PC-3 (cell line): ENCODE measurements around the gene LIN37. TPM values are rescaled to one million over a fixed set of nuclear protein-coding genes. Genes with fewer than 3 reads are reported as not detected.
A peak's percentile ranks its signal among the peaks of the same experiment; 100 is the strongest.

Experiments
- ATAC-seq: fragments of 200-7000 bp; cut with Tn5 transposase; 2 replicates; pipeline ENCODE4 v1.9.1; 2020; ENCODE audit warnings: mild to moderate bottlenecking, moderate library complexity
- BruUV-seq: library from RNA; stranded (reverse); fragments of 400-500 nt; replicated peaks from 2 replicates; lab custom pipeline; 2021; lab: Mats Ljungman, UMichigan
- CTCF ChIA-PET: fragments of 300-600 bp; sonication (Branson Sonifier 250); formaldehyde crosslinking; loops from one replicate; lab custom pipeline; 2022; ENCODE audit warnings: antibody characterized with exemption; lab: Charles Lee
- POLR2A ChIA-PET: fragments of 300-600 bp; sonication (Branson Sonifier 250); formaldehyde crosslinking; loops from one replicate; lab custom pipeline; 2022; ENCODE audit warnings: antibody characterized with exemption; ENCODE audit not compliant: unreplicated experiment; lab: Charles Lee
- DNase-seq: peaks from one replicate; pipeline ENCODE4 v3.0.0-alpha.2; 2015
- H2AFZ ChIP-seq: fragments of 300-600 bp; sonication (generic); 2 replicates; pipeline ENCODE4 v1.6.0; 2016; ENCODE audit warnings: antibody characterized with exemption, low read length
- H3F3A ChIP-seq: fragments of 300-600 bp; sonication (generic); one replicate; pipeline ENCODE4 v1.6.0; 2017; ENCODE audit warnings: antibody characterized with exemption, low read length, control low read depth, mild to moderate bottlenecking; ENCODE audit not compliant: unreplicated experiment
- H3K27ac ChIP-seq: fragments of 300-600 bp; sonication (generic); 2 replicates; pipeline ENCODE4 v1.5.1; 2016; ENCODE audit warnings: mild to moderate bottlenecking, low read length
- H3K27me3 ChIP-seq: fragments of 300-600 bp; sonication (generic); 2 replicates; pipeline ENCODE4 v1.6.1; 2016; ENCODE audit warnings: low read length, mixed read lengths
- H3K36me3 ChIP-seq: fragments of 300-600 bp; sonication (generic); 2 replicates; pipeline ENCODE4 v1.6.1; 2016; ENCODE audit warnings: low read depth, mixed run types, low read length, mixed read lengths
- H3K4me1 ChIP-seq: fragments of 300-600 bp; sonication (generic); 2 replicates; pipeline ENCODE4 v1.5.1; 2016; ENCODE audit warnings: low read length; ENCODE audit not compliant: insufficient read depth
- H3K4me2 ChIP-seq: fragments of 300-600 bp; sonication (generic); 2 replicates; pipeline ENCODE4 v1.6.0; 2016; ENCODE audit warnings: low read length
- H3K4me3 ChIP-seq: fragments of 300-600 bp; sonication (generic); 2 replicates; pipeline ENCODE4 v1.5.1; 2016; ENCODE audit warnings: mild to moderate bottlenecking, low read length, mixed read lengths
- H3K79me2 ChIP-seq: fragments of 300-600 bp; sonication (generic); 2 replicates; pipeline ENCODE4 v1.6.1; 2017; ENCODE audit warnings: low read length, mixed read lengths
- H3K9ac ChIP-seq: fragments of 300-600 bp; sonication (generic); 2 replicates; pipeline ENCODE4 v1.6.0; 2016; ENCODE audit warnings: mild to moderate bottlenecking, low read length
- H3K9me2 ChIP-seq: fragments of 300-600 bp; sonication (generic); replicated peaks from 2 replicates; pipeline ENCODE4 v1.6.1; 2016; ENCODE audit warnings: mixed run types, low read length, mixed read lengths
- H3K9me3 ChIP-seq: fragments of 300-600 bp; sonication (generic); 2 replicates; pipeline ENCODE4 v1.6.1; 2016; ENCODE audit warnings: low read length, mixed read lengths
- H4K20me1 ChIP-seq: fragments of 300-600 bp; sonication (generic); 2 replicates; pipeline ENCODE4 v1.6.1; 2016; ENCODE audit warnings: low read length, mixed read lengths
- EZH2 ChIP-seq: fragments of 300-600 bp; sonication (generic); IDR thresholded peaks from one replicate; pipeline ENCODE4 v1.6.1; 2017; ENCODE audit warnings: antibody characterized with exemption, mild to moderate bottlenecking, low read length; ENCODE audit not compliant: unreplicated experiment
- EZH2phosphoT487 ChIP-seq: fragments of 300-600 bp; sonication (generic); IDR thresholded peaks from 2 replicates; pipeline ENCODE4 v1.6.1; 2018; ENCODE audit warnings: mild to moderate bottlenecking, antibody characterized with exemption, low read length, borderline replicate concordance
- intact Hi-C: fragments of 100-400 bp; cut with micrococcal nuclease; formaldehyde crosslinking; loops from 2 replicates; pipeline ENCODE4 v1.9.0; 2023
- total RNA-seq: library from RNA; depleted of rRNA; stranded (reverse); fragments of >200 nt; gene quantifications from 2 replicates; pipeline ENCODE4 v1.2.3, GENCODE V29; 2014
- TF ChIP-seq, protein P1 (sequence below): fragments of 300-600 bp; sonication (generic); conservative IDR thresholded peaks from 2 replicates; pipeline ENCODE4 v1.5.1; 2017; ENCODE audit warnings: antibody characterized with exemption, low read depth, mild to moderate bottlenecking, low read length

Gene LIN37
- total RNA-seq, 1 experiment from 2014 or later: 8.2 TPM

DNA sequence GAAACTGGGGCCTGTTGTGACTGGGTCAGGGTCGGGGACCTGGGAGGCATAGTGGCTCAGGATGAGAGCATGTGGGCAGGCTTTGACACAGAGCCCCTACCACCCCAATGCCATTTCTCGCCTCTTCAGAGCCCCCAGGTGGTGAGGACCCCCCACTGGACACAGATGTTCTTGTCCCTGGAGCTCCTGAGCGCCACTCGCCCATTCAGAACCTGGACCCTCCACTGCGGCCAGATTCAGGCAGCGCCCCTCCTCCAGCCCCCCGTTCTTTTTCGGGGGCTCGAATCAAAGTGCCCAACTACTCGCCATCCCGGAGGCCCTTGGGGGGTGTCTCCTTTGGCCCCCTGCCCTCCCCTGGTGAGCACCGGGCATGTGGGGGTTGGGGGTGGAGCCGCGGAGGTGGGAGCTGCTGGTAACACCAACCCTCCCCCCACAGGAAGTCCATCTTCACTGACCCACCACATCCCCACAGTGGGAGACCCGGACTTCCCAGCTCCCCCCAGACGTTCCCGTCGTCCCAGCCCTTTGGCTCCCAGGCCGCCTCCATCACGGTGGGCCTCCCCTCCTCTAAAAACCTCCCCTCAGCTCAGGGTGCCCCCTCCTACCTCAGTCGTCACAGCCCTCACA is 16.5 kb upstream of the LIN37 start:
- ChIA-PET CTCF (no interaction called here), POLR2A (no interaction called here)
- no peak for DNase-seq
- H3K4me1 ChIP-seq: no peaks in the 10 kb centered on the region
- H4K20me1 ChIP-seq: no peaks in the 10 kb centered on the region
- no peaks in the 10 kb centered on the region for H3F3A ChIP-seq
- ATAC-seq: no peak
- H3K36me3 ChIP-seq: no peaks in the 10 kb centered on the region; the same call in 1 of the 2 replicates
- no peak overlapping the region for H3K27ac ChIP-seq
- intact Hi-C loops: no loop called here
- no peaks in the 10 kb centered on the region for H3K9me3 ChIP-seq
- H3K4me3 ChIP-seq: no peak overlapping the region
- BruUV-seq: no TSS peak
- H2AFZ ChIP-seq: no peak overlapping the region
- no peaks in the 10 kb centered on the region for H3K27me3 ChIP-seq
- no peaks in the 10 kb centered on the region for H3K79me2 ChIP-seq
- H3K9ac ChIP-seq: no peak overlapping the region
- TF ChIP-seq, protein P1, sequence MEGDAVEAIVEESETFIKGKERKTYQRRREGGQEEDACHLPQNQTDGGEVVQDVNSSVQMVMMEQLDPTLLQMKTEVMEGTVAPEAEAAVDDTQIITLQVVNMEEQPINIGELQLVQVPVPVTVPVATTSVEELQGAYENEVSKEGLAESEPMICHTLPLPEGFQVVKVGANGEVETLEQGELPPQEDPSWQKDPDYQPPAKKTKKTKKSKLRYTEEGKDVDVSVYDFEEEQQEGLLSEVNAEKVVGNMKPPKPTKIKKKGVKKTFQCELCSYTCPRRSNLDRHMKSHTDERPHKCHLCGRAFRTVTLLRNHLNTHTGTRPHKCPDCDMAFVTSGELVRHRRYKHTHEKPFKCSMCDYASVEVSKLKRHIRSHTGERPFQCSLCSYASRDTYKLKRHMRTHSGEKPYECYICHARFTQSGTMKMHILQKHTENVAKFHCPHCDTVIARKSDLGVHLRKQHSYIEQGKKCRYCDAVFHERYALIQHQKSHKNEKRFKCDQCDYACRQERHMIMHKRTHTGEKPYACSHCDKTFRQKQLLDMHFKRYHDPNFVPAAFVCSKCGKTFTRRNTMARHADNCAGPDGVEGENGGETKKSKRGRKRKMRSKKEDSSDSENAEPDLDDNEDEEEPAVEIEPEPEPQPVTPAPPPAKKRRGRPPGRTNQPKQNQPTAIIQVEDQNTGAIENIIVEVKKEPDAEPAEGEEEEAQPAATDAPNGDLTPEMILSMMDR: no peak
- no peak overlapping the region for H3K4me2 ChIP-seq
- H3K9me2 ChIP-seq: no peaks in the 10 kb centered on the region

DNA sequence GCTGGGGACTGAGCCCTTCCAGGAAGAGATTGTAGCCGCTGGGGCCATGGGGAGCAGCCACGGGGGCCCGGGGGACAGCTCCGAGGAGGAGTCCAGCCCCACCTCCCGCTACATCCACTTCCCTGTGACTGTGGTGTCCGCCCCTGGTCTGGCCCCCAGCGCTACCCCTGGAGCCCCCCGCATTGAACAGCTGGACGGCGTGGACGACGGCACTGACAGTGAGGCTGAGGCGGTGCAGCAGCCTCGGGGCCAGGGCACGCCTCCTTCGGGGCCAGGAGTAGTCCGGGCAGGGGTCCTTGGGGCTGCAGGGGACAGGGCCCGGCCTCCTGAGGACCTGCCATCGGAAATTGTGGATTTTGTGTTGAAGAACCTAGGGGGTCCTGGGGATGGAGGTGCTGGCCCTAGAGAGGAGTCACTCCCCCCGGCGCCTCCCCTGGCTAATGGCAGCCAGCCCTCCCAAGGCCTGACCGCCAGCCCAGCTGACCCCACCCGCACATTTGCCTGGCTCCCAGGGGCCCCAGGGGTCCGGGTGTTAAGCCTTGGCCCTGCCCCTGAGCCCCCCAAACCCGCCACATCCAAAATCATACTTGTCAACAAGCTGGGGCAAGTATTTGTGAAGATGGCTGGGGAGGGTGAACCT is 15.7 kb upstream of the LIN37 start:
- ATAC-seq: no peak
- Histone ChIP-seq H3K9me3 (no peaks in the 10 kb centered on the region), H3K27ac (no peak overlapping the region), H3K4me2 (no peak overlapping the region), H4K20me1 (no peaks in the 10 kb centered on the region), H3K27me3 (no peaks in the 10 kb centered on the region), H3K9me2 (no peaks in the 10 kb centered on the region), H3F3A (no peaks in the 10 kb centered on the region), H3K9ac (no peak overlapping the region), H2AFZ (no peak overlapping the region), H3K36me3 (no peaks in the 10 kb centered on the region; the same call in 1 of the 2 replicates), H3K79me2 (no peaks in the 10 kb centered on the region), H3K4me3 (no peak overlapping the region), H3K4me1 (no peaks in the 10 kb centered on the region)
- ChIA-PET CTCF (no interaction called here), POLR2A (no interaction called here)
- no peak for TF ChIP-seq EZH2
- TF ChIP-seq, protein P1: no peak
- no peak for TF ChIP-seq EZH2phosphoT487
- no peak for DNase-seq
- TSS peak; percentile 10 for BruUV-seq
- intact Hi-C loops: no loop called here
